Measurements from ENCODE around the gene DCAF11.

The DCAF11 gene

GRCh38 chr14:24122898-24123297 is 8.3 kb downstream of the DCAF11 start:
- no peak for DNase-seq

DNA sequence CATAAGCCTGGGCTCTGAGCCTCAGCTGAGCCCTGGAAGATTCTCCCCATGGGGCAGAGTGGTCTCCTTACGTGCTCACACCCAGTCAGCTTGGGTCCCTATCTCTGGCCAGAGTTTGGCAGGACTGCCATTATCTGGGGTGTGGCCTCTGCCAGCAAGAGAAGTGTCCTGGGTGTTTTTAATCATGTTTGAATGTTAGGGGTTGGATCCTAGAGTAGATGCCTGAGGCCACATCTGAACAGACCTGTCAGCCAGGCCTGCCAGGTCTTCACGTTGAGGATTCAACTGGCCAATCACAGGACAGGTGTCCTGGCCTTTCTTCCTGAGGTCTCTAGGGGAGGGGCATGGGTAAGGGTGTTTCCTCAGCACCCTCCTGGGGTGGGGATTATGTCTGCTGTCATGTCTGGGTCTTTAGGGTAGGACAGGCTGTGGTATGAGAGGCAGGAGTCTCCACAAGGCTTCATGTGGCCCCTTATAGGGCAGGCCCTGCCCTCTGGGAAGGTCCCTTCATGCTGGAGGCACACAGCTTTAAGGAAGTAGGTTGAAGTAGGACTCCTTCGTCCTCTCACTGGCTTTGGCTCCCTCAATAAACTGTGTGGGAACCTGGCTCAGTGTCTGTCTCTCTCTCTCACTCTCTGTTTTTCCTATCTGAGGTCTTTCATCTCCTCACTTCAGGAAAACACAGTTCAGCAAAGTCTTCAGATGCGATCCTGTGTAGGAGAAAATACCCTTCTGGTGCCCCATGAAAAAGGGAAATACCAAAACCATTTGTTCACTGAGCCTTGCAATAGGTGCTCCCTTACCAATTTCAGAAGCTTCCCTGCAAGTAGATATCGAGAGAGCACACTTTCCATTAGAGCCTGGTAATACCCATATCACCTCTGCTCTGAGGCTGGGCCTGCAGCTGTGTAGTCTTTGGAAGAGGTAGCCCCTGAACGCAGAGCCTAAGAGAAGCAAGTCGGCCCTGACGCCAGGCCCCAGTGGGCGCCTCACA is 9.1 kb downstream of the DCAF11 start:
- DNase-seq: no peak

DNA sequence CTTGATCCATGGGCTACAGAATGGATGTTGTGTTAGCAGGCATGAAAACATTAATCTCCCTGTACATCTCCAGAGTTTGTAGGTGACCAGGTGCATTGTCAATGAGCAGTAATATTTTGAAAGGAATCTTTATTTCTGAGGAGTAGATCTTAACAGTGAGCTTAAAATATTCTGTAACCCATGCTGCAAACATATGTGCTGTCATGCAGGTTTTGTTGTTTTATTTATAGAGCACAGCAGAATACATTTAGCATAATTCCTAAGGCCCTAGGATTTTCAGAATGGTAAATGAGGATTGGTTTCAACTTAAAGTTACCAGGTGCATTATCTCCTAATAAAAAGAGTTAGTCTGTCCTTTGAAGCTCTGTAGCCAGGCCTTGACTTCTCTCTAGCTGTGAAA is 12.4 kb downstream of the DCAF11 start:
- no peak for DNase-seq

DNA sequence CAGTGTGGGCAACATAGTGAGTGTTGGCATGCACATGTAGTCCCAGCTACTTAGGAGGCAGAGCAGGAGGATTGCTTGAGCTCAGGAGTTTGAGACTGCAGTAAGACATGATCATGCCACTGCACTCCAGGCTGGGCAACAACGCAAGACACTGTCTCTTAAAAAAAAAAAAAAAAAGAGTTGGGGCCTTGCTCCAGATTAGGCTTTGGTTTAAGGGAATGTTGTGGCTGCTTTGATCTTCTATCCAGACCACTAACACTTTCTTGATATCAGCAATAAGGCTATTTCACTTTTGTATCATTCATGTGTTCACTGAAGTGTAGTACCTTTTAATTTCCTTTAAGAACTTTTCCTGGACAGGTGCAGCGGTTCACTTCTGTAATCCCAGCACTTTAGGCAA is 13.1 kb downstream of the DCAF11 start:
- no peak for DNase-seq

DNA sequence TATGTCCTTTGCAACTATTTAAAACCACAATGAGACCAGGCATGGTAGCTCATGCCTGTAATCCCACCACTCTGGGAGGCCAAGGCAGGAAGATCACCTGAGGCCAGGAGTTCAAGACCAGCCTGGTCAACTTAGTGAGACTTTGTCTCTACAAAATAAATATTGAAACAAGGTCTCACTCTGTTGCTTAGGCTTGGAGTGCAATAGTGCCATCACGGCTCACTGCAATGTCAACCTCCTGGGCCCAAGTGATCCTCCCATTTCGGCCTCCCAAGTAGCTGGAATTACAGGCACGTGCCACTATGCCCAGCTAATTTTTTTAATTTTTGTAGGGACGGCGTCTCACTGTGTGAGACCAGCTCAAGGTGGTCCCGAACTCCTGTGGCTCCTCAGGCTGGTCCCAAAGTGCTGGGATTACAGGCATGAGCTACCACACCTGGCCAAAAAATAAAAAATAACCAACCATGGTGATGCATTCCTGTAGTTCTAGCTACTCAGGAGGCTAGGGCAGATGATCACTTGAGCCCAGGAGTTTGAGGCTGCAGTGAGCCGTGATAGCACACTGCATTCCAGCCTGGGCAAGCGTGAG is 14.9 kb downstream of the DCAF11 start:
- DNase-seq: no peak

GRCh38 chr14:24130380-24130716 is 15.8 kb downstream of the DCAF11 start, which contains the start of gene FITM1:
FITM1 (plus strand) TSS chr14:24130659; CDS start chr14:24131564, 905 bp downstream.
- DNase-seq: no peak

GRCh38 chr14:24130717-24131548 is 16.4 kb downstream of the DCAF11 start:
- DNase-seq: no peak

DNA sequence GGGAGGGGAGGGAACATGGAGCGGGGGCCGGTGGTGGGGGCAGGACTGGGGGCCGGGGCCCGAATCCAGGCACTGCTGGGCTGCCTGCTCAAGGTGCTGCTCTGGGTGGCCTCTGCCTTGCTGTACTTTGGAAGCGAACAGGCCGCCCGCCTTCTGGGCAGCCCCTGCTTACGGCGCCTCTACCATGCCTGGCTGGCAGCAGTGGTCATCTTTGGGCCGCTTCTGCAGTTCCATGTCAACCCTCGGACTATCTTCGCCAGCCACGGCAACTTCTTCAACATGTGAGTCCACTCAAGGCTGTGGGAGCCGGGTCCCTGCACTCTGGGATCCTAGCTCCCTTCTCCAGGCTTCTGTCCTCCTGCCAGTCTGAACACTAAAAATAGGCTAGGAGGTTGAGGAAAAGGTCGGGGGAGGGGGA is 17.0 kb downstream of the DCAF11 start:
- no peak for DNase-seq

DNA sequence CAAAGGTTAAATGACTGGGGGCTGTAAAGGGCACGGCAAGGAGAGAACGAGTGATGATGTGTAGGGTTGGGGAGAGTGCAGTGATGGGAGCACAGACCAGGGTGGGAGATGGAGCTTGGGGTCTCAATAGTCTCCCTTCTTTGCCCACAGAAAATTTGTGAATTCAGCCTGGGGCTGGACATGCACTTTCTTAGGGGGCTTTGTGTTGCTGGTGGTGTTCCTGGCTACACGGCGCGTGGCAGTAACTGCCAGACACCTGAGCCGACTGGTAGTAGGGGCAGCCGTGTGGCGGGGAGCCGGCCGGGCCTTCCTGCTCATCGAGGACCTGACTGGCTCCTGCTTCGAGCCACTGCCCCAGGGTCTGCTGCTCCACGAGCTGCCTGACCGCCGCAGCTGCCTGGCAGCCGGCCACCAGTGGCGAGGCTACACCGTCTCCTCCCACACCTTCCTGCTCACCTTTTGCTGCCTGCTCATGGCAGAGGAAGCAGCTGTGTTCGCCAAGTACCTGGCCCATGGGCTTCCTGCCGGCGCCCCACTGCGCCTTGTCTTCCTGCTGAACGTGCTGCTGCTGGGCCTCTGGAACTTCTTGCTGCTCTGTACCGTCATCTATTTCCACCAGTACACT is 17.6 kb downstream of the DCAF11 start:
- DNase-seq: peak; percentile 55

- DNase-seq: no peak
Observed at GRCh38 chr14:24132976-24133375, 18.4 kb downstream of the DCAF11 start.

DNA sequence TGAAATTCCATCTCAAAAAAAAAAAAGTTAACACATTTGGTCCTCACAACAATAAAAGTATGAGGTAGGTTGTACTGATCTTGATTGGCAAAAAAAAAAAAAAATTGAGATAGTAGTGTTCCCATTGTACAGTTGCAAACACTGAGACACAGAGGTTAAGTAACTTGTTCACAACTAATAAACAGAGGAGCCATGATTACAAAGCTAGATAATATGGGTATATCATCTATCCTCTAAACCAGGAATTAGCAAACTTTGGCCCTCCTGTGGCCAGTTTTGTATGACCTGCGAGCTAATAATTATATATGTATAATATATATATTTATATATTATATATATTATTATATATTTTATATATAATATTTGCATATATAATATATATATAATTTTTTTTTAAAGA is 19.2 kb downstream of the DCAF11 start:
- DNase-seq: no peak

DNA sequence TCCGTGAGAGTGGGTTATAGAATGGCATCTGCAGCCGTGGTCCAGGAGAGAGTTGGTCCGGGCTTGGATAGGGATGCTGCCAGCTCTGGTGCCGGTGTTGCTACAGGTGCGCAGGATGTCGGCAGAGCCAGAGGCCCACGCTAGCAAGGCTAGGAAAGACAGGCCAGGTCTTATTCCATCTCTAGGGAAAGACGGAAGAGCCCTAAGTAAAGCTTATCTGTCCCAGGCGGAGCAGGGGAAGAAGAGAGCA is 20.9 kb downstream of the DCAF11 start:
- DNase-seq: peak; percentile 66

- peak; percentile 91 for DNase-seq
Observed at GRCh38 chr14:24135834-24136683, 21.5 kb downstream of the DCAF11 start, which contains the start of gene PSME1. PSME1 (plus strand) TSS chr14:24136194; CDS start chr14:24136263, 69 bp downstream.

DNA sequence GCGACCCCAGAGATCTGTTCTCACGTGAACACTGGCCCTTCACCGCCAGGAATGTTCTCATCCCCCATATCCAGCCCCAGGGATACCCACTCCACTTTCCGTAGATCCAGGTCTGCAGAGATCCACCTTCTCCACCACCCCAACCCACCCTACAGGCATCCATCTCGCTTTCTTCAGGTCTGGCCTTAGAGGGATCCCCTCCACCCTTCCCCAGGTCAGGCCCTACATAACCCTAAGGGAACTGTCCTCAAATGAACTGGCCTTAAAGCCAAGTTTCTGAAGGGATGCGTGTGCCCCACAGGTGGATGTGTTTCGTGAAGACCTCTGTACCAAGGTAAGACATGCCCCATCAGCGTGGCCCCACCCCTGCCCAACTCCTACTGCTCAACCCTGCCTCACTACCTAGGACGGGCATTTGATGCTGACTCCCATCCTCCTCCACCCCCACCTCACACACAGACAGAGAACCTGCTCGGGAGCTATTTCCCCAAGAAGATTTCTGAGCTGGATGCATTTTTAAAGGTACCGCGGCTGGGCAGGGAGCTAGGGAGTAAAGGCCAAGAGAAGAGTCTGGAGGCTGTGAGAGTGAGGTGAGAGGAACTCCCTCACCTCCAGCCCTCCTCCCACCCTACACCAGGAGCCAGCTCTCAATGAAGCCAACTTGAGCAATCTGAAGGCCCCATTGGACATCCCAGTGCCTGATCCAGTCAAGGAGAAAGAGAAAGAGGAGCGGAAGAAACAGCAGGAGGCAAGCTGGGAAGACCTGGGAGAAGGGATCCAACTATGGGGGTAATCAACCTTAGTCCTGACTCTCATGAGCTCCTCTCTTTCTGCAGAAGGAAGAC is 22.3 kb downstream of the DCAF11 start:
- DNase-seq: no peak

DNA sequence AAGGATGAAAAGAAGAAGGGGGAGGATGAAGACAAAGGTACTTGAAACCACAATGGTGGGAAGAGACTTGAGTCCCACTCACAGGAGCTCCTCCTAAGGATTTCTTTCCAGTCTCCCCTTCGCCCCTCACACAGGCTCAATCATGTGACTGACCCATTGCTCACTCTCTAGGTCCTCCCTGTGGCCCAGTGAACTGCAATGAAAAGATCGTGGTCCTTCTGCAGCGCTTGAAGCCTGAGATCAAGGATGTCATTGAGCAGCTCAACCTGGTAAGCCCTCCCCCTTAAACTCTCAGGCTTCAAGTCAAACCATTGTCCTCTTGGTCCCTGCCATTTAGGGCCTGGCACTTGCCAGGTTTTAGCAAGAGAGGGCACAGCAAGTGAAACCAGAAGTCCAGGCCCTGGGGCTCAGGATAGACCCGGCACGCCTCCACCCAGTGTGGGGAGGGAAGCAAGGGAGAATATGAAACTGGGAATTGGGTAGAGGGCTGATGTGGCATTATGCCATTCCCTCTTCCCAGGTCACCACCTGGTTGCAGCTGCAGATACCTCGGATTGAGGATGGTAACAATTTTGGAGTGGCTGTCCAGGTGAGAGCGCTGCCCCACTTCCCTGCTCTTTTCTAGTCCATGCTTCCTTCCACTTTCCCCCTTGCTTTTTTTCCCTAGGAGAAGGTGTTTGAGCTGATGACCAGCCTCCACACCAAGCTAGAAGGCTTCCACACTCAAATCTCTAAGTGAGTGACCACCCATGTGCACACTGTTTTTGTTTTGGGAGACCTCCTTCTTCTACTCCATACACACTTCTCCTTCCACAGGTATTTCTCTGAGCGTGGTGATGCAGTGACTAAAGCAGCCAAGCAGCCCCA is 23.2 kb downstream of the DCAF11 start:
- no peak for DNase-seq

- no peak for DNase-seq
Observed at GRCh38 chr14:24138396-24139271, 24.1 kb downstream of the DCAF11 start.

GRCh38 chr14:24139272-24139934 is 24.8 kb downstream of the DCAF11 start:
- DNase-seq: no peak

GRCh38 chr14:24141097-24141880 is 26.7 kb downstream of the DCAF11 start, which contains the start of gene EMC9:
EMC9 (minus strand) TSS chr14:24141591; CDS start chr14:24141304, 287 bp downstream.
- DNase-seq: peak; percentile 99

Measured in NCI-H774 (cell line).